LNCAP (cell line): Measurements from ENCODE around the gene SLC34A3.

ENCODE experiments used
- CTCF ChIP-seq: fragments of 450-650 bp; IDR thresholded peaks from 2 replicates; pipeline ENCODE4 v1.5.1; 2017; ENCODE audit warnings: mild to moderate bottlenecking

SLC34A3 gene

GRCh38 chr9:137187386-137187785 lies 43.3 kb upstream of the SLC34A3 start:
- no peak for TF ChIP-seq CTCF

GRCh38 chr9:137188086-137188489 lies 42.6 kb upstream of the SLC34A3 start:
- no peak for TF ChIP-seq CTCF

- peak; percentile 43; the same call in 1 of the 2 replicates for TF ChIP-seq CTCF
Observed at GRCh38 chr9:137188490-137189296, 42.0 kb upstream of the SLC34A3 start, which contains the start of the genes ANAPC2 and SSNA1. ANAPC2 (minus strand) TSS chr9:137188560; CDS start chr9:137188532, 28 bp downstream. SSNA1 (plus strand) TSS chr9:137188676; CDS start chr9:137188727, 51 bp downstream.

GRCh38 chr9:137189297-137190295 lies 41.1 kb upstream of the SLC34A3 start:
- no peak for TF ChIP-seq CTCF

GRCh38 chr9:137190315-137190856 lies 40.3 kb upstream of the SLC34A3 start:
- peak; percentile 38; the same call in 1 of the 2 replicates for TF ChIP-seq CTCF

- no peak for TF ChIP-seq CTCF
Observed at GRCh38 chr9:137191245-137191644, 39.5 kb upstream of the SLC34A3 start.
